Right atrium auricular region (tissue), 2 donors: ENCODE data around the gene DDX24. TPM values are rescaled to one million over a fixed set of nuclear protein-coding genes. Genes with fewer than 3 reads are reported as not detected.

Experiments used
- DNase-seq: peaks from one replicate; pipeline ENCODE4 v3.0.0-alpha.2; 2019; ENCODE audit warnings: low spot score
- H3K27ac ChIP-seq, 2 donors: fragments of 200-600 bp; sonication (generic); 1 replicate in 1 of 2; 2 replicates in 1 of 2; pipeline ENCODE4 v1.5.1; 2016 to 2019
- H3K27me3 ChIP-seq, 2 donors: fragments of 200-600 bp; sonication (generic); one replicate each; pipeline versions ENCODE4 v1.5.1 to v1.6.0; 2017 to 2019
- H3K36me3 ChIP-seq: fragments of 200-600 bp; sonication (generic); one replicate; pipeline ENCODE4 v1.5.1; 2016
- H3K4me1 ChIP-seq, 2 donors: fragments of 200-600 bp; sonication (generic); one replicate each; pipeline versions ENCODE4 v1.5.1 to v1.6.0; 2017 to 2019
- H3K4me3 ChIP-seq, 2 donors: fragments of 200-600 bp; sonication (generic); 1 replicate in 1 of 2; 2 replicates in 1 of 2; pipeline ENCODE4 v1.5.1; 2017 to 2019; ENCODE audit warnings: mild to moderate bottlenecking in 1 of 2, moderate library complexity in 1 of 2
- H3K9me3 ChIP-seq, 2 donors: fragments of 200-600 bp; sonication (generic); one replicate each; pipeline ENCODE4 v1.5.1; 2019
- total RNA-seq, 2 donors: library from RNA; depleted of rRNA; stranded (reverse); fragments of >200 nt; gene quantifications; one replicate each; pipeline ENCODE4 v1.1.0, GENCODE V29; 2016
- TF ChIP-seq, protein P1 (sequence below), 2 donors: fragments of 200-600 bp; sonication (generic); IDR thresholded peaks; one replicate each; pipeline ENCODE4 v1.5.1; 2019; ENCODE audit warnings: antibody characterized with exemption in 2 of 2

DDX24 gene
- total RNA-seq, 2 donors from 2014 or later: 166 to 178 TPM

DNA sequence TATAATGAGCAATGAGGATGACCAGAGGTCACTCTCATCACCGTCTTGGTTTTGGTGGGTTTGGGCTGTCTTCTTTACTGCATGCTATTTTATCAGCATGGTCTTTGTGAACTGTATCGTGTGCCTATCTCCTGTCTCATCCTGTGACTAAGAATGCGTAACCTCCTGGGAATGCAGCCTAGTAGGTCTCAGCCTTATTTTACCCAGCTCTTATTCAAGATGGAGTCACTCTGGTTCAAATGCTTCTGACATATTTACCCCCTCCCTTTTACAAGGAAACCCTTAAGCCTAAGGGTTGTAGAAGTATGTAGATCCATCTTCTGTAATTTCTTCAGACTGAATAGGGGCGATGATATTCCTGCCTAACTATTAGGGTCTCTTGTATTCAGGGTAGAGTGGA, 8.5 kb upstream of the DDX24 start:
- TF ChIP-seq, protein P1, sequence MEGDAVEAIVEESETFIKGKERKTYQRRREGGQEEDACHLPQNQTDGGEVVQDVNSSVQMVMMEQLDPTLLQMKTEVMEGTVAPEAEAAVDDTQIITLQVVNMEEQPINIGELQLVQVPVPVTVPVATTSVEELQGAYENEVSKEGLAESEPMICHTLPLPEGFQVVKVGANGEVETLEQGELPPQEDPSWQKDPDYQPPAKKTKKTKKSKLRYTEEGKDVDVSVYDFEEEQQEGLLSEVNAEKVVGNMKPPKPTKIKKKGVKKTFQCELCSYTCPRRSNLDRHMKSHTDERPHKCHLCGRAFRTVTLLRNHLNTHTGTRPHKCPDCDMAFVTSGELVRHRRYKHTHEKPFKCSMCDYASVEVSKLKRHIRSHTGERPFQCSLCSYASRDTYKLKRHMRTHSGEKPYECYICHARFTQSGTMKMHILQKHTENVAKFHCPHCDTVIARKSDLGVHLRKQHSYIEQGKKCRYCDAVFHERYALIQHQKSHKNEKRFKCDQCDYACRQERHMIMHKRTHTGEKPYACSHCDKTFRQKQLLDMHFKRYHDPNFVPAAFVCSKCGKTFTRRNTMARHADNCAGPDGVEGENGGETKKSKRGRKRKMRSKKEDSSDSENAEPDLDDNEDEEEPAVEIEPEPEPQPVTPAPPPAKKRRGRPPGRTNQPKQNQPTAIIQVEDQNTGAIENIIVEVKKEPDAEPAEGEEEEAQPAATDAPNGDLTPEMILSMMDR (IDR thresholded peaks at IDR 0.05): no peak
- H3K36me3 ChIP-seq: no peaks in the 10 kb centered on the region
- no peak for DNase-seq
- H3K27ac ChIP-seq: no peak overlapping the region
- H3K4me3 ChIP-seq: no peak overlapping the region
- H3K9me3 ChIP-seq: no peaks in the 10 kb centered on the region
- no peaks in the 10 kb centered on the region for H3K4me1 ChIP-seq
- H3K27me3 ChIP-seq: no peaks in the 10 kb centered on the region

DNA sequence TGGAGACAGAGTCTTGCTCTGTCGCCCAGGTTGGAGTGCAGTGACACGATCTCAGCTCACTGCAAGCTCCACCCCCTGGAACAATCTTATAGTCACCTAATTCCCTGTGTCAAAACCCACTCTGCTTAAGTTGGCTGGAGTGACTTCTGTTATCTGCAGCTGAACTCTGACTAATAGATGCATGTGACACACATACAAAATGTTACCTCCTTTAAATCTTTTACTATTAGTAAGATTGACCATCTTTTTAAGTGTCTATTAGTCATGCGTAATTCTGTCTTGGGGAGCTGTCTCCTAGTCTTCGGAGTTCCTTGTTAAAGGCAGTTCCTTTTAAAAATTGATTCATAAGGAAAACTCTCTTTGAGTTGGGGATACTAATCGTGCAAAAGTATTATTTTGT, 7.5 kb upstream of the DDX24 start:
- DNase-seq: no peak
- Histone ChIP-seq H3K27ac (no peak overlapping the region), H3K4me1 (no peaks in the 10 kb centered on the region), H3K9me3 (no peaks in the 10 kb centered on the region), H3K36me3 (no peaks in the 10 kb centered on the region), H3K27me3 (no peaks in the 10 kb centered on the region), H3K4me3 (no peak overlapping the region)
- TF ChIP-seq, protein P1 (IDR thresholded peaks at IDR 0.05): no peak

DNA sequence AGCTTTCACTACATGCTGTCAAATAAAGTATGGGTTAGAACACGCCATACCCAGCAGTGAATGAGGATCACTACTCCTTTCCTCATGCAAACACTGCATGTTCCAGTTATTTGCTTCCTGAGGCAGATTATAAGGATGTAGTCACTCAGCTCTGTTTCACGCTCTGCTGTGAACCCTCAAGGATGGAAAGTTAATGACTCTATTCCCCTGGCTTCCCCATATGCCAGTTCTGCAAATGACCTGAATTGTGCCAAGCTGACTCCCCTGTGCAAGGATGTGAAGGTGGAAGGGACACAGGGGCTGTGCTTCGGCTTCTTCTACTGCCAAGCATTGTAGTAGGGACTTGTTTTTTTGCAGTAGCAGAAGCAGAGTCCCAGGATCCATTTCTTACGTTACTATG, 6.9 kb upstream of the DDX24 start:
- no peak overlapping the region for H3K4me3 ChIP-seq
- TF ChIP-seq, protein P1 (IDR thresholded peaks at IDR 0.05): no peak

DNA sequence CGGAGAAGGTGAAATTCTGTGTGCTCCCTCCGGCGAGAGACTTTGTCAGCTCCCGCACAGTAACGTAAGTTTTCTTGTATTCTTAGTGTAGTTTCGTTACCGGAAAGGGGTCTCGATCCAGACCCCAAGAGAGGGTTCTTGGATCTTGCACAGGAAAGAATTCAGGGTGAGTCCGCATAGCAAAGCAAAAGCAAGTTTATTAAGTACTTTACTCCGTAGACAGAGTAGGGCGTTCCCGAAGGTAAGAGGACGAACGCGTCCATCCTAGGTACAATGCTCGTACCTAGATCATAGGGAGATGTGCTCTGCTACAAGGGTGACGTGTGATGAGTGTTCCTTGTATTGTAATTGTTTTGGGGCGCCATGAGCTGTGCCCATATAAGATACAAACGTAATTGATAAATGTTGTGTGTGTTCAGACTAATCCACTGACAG, 401 bp upstream of the DDX24 start:
- H3K27me3 ChIP-seq: no peaks in the 10 kb centered on the region
- TF ChIP-seq, protein P1 (IDR thresholded peaks at IDR 0.05): no peak
- H3K4me3 ChIP-seq: peak overlapping the region; percentile 96 to 98
- no peak for DNase-seq
- peak overlapping the region; percentile 96 to 98 for H3K27ac ChIP-seq
- no peaks in the 10 kb centered on the region for H3K9me3 ChIP-seq
- H3K36me3 ChIP-seq: peaks cover 18% of the 10 kb centered on the region
- H3K4me1 ChIP-seq: peaks cover 0 to 46% of the 10 kb centered on the region in 2 donors

More for the DNA sequence above, 6.9 kb upstream of the DDX24 start:
- no peaks in the 10 kb centered on the region for H3K4me1 ChIP-seq
- H3K27me3 ChIP-seq: no peaks in the 10 kb centered on the region
- DNase-seq: peak; percentile 34
- no peaks in the 10 kb centered on the region for H3K36me3 ChIP-seq
- H3K9me3 ChIP-seq: no peaks in the 10 kb centered on the region
- H3K27ac ChIP-seq: no peak overlapping the region

DNA sequence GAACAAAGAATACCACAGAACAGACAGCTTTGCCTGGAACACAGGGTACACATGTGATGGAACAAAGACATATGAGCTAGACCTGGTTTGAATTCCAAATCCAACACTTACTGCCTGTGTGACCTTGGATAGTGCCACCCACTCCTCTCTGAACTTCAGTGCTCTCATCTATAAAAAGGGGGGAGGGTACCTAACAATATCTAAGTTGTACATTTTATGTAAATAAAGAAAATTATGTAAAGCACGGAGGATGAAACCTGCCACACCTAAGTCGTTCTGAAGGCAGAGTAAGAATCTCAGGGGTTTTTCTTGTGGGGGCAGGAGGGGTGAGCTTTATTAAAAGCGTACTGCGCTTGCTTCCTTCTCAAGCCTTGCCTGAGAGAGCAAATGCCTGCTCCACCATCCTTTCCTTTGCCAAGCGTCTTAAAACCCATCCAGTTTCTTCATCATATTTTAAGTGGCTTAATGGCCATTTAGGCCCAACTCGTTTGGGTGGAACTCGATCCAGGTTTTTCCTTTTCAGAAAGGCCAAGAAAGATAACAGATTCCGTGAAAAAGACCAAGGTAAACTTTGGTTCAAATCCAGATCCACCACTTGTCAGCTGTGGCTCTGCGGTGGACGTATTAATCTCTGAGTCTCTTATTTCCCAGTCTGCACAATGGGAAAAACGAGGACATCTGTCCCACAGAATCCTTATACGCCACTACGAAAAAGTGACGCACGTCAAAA, 946 bp downstream of the DDX24 start:
- peak overlapping the region; percentile 96 to 98 for H3K4me3 ChIP-seq
- TF ChIP-seq, protein P1 (IDR thresholded peaks at IDR 0.05): no peak
- peaks cover 0 to 52% of the 10 kb centered on the region in 2 donors for H3K4me1 ChIP-seq

More for the DNA sequence above, 946 bp downstream of the DDX24 start:
- peaks cover 18% of the 10 kb centered on the region for H3K36me3 ChIP-seq
- DNase-seq: no peak
- peak overlapping the region; percentile 96 to 98 for H3K27ac ChIP-seq
- H3K27me3 ChIP-seq: no peaks in the 10 kb centered on the region
- H3K9me3 ChIP-seq: peaks cover 0 to 4% of the 10 kb centered on the region in 2 donors
